MG63 (cell line): ENCODE data around the gene ARPC4. TPM values are rescaled to one million over a fixed set of nuclear protein-coding genes. Genes with fewer than 3 reads are reported as not detected.
"Not testable (repeated sequence)": the region's sequence is repeated elsewhere in the genome, so short reads cannot be mapped to it uniquely, and the experiment has no call there.

Source experiments
- DNase-seq: peaks from one replicate; pipeline ENCODE4 v3.0.0-alpha.2; 2020
- H3K27me3 ChIP-seq: fragments of 250-450 bp; sonication (Bioruptor Pico); 2 replicates; pipeline ENCODE4 v1.5.1; 2020; ENCODE audit warnings: mild to moderate bottlenecking, moderate library complexity
- H3K36me3 ChIP-seq: fragments of 250-450 bp; sonication (Bioruptor Pico); 2 replicates; pipeline ENCODE4 v1.5.1; 2020; ENCODE audit warnings: mild to moderate bottlenecking, moderate library complexity
- H3K4me3 ChIP-seq: fragments of 250-450 bp; sonication (Bioruptor Pico); 2 replicates; pipeline ENCODE4 v1.5.1; 2020; ENCODE audit warnings: mild to moderate bottlenecking, moderate library complexity
- H3K9me3 ChIP-seq: fragments of 250-450 bp; sonication (Bioruptor Pico); 2 replicates; pipeline ENCODE4 v1.5.1; 2020; ENCODE audit warnings: mild to moderate bottlenecking, moderate library complexity
- total RNA-seq: library from RNA; depleted of rRNA; stranded (reverse); fragments of >200 nt; shearing (Covaris generic); gene quantifications from 2 replicates; pipeline ENCODE4 v1.2.3, GENCODE V29; 2014; ENCODE audit warnings: low replicate concordance; rRNA removed

Gene ARPC4
- total RNA-seq, 1 experiment from 2014 or later, result 175 TPM

- H3K27me3 ChIP-seq, DNase-seq, H3K36me3 ChIP-seq, H3K4me3 ChIP-seq, H3K9me3 ChIP-seq: not testable (repeated sequence)
These were observed 61.5 kb downstream of the ARPC4 start for GRCh38 chr3:9854291-9854940.

- no peak for DNase-seq
- Histone ChIP-seq H3K4me3 (no peak overlapping the region), H3K9me3 (no peaks in the 10 kb centered on the region), H3K27me3 (no peaks in the 10 kb centered on the region), H3K36me3 (no peaks in the 10 kb centered on the region)
These were observed 62.7 kb downstream of the ARPC4 start for GRCh38 chr3:9855594-9855993.

Other genes with a start within 250 kb of the ARPC4 start
- 0.69 and 1.2 TPM in 2 replicates for gene LHFPL4, start 239.3 kb upstream of the ARPC4 start, total RNA-seq
- gene MTMR14, start 143.6 kb upstream of the ARPC4 start, total RNA-seq, result 26.3 and 43.3 TPM in 2 replicates
- not detected in 2 replicates for gene CPNE9, start 89.2 kb upstream of the ARPC4 start, total RNA-seq
- gene BRPF1, start 61.3 kb upstream of the ARPC4 start, total RNA-seq, result 4.9 and 7.0 TPM in 2 replicates
- gene OGG1, start 43.1 kb upstream of the ARPC4 start, total RNA-seq, result 8.0 and 21.4 TPM in 2 replicates
- gene CAMK1, start 23.1 kb upstream of the ARPC4 start, total RNA-seq, result 2.7 and 5.0 TPM in 2 replicates
- gene TADA3, start 609 bp upstream of the ARPC4 start, total RNA-seq, result 60.3 and 83.8 TPM in 2 replicates
- 0.10 and 3.1 TPM in 2 replicates for gene TTLL3, start 17.2 kb downstream of the ARPC4 start, total RNA-seq
- gene RPUSD3, start 50.9 kb downstream of the ARPC4 start, total RNA-seq, result 34.8 and 42.9 TPM in 2 replicates
- not detected in 2 replicates for gene CIDEC, start 87.2 kb downstream of the ARPC4 start, total RNA-seq
- gene JAGN1, start 97.5 kb downstream of the ARPC4 start, total RNA-seq, result 21.4 and 23.1 TPM in 2 replicates
- gene IL17RE, start 109.8 kb downstream of the ARPC4 start, total RNA-seq, result 0.30 TPM in 1 of 2 replicates, not detected in the other
- gene IL17RC, start 124.0 kb downstream of the ARPC4 start, total RNA-seq, result 12.1 and 14.8 TPM in 2 replicates
- gene CRELD1, start 140.8 kb downstream of the ARPC4 start, total RNA-seq, result 19.1 and 22.6 TPM in 2 replicates
- 0.23 TPM in 1 of 2 replicates, not detected in the other for gene PRRT3, start 159.3 kb downstream of the ARPC4 start, total RNA-seq
- 18.8 and 72.4 TPM in 2 replicates for gene EMC3, start 193.8 kb downstream of the ARPC4 start, total RNA-seq
- gene FANCD2, start 233.4 kb downstream of the ARPC4 start, total RNA-seq, result 7.1 and 13.6 TPM in 2 replicates